Measurements from ENCODE around the gene MUC6. TPM values are rescaled to one million over a fixed set of nuclear protein-coding genes. Genes with fewer than 3 reads are reported as not detected.

MUC6 gene
- total RNA-seq, 1 experiment from 2014 or later, result not detected

GRCh38 chr11:1031121-1031899 is 5.2 kb downstream of the MUC6 start:
- no TSS peak for BruUV-seq (replicated peaks)
- Histone ChIP-seq H3K4me1 (ENCODE audit: insufficient read depth, low read length, poor library complexity, severe bottlenecking) (no peaks in the 10 kb centered on the region), H3K27me3 (replicated peaks; ENCODE audit: insufficient read depth, low read depth, low read length, poor library complexity) (no peaks in the 10 kb centered on the region), H3K27ac (ENCODE audit: low read depth, low read length, poor library complexity, severe bottlenecking) (no peak overlapping the region), H3K9me3 (ENCODE audit: low read depth, low read length, poor library complexity, severe bottlenecking) (no peaks in the 10 kb centered on the region), H3K36me3 (ENCODE audit: insufficient read depth, low read length, poor library complexity, severe bottlenecking) (no peaks in the 10 kb centered on the region), H3K4me3 (ENCODE audit: low read depth, low read length, poor library complexity, severe bottlenecking) (no peak overlapping the region)
- CTCF ChIA-PET, result no interaction called here
- TF ChIP-seq EZH2 (IDR thresholded peaks at IDR 0.05; ENCODE audit: borderline replicate concordance, low read depth, low read length, poor library complexity, severe bottlenecking) (no peak), CTCF (conservative IDR thresholded peaks at IDR 0.05; ENCODE audit: low read depth, low read length) (no peak)
- no peak for DNase-seq (ENCODE audit: low spot score)
- intact Hi-C loops (cut with micrococcal nuclease; ENCODE audit: unreplicated experiment), result no loop called here
- POLR2A ChIA-PET (ENCODE audit: low non-redundant PET), result no interaction called here

GRCh38 chr11:1030556-1030955 is 6.0 kb downstream of the MUC6 start:
- intact Hi-C loops (cut with micrococcal nuclease; ENCODE audit: unreplicated experiment), result no loop called here
- CTCF ChIA-PET, result no interaction called here
- Histone ChIP-seq H3K36me3 (ENCODE audit: insufficient read depth, low read length, poor library complexity, severe bottlenecking) (no peaks in the 10 kb centered on the region), H3K9me3 (ENCODE audit: low read depth, low read length, poor library complexity, severe bottlenecking) (no peaks in the 10 kb centered on the region), H3K27ac (ENCODE audit: low read depth, low read length, poor library complexity, severe bottlenecking) (no peak overlapping the region), H3K4me3 (ENCODE audit: low read depth, low read length, poor library complexity, severe bottlenecking) (no peak overlapping the region), H3K27me3 (replicated peaks; ENCODE audit: insufficient read depth, low read depth, low read length, poor library complexity) (no peaks in the 10 kb centered on the region), H3K4me1 (ENCODE audit: insufficient read depth, low read length, poor library complexity, severe bottlenecking) (no peaks in the 10 kb centered on the region)
- BruUV-seq (replicated peaks), result no TSS peak
- TF ChIP-seq CTCF (conservative IDR thresholded peaks at IDR 0.05; ENCODE audit: low read depth, low read length) (no peak), EZH2 (IDR thresholded peaks at IDR 0.05; ENCODE audit: borderline replicate concordance, low read depth, low read length, poor library complexity, severe bottlenecking) (no peak)
- POLR2A ChIA-PET (ENCODE audit: low non-redundant PET), result no interaction called here
- DNase-seq (ENCODE audit: low spot score), result no peak

GRCh38 chr11:1030086-1030485 is 6.4 kb downstream of the MUC6 start:
- no peak for DNase-seq (ENCODE audit: low spot score)
- H3K27ac ChIP-seq (ENCODE audit: low read depth, low read length, poor library complexity, severe bottlenecking), result no peak overlapping the region
- no peaks in the 10 kb centered on the region for H3K27me3 ChIP-seq (replicated peaks; ENCODE audit: insufficient read depth, low read depth, low read length, poor library complexity)
- intact Hi-C loops (cut with micrococcal nuclease; ENCODE audit: unreplicated experiment), result no loop called here
- ChIA-PET POLR2A (ENCODE audit: low non-redundant PET) (no interaction called here), CTCF (no interaction called here)
- no TSS peak for BruUV-seq (replicated peaks)
- no peak overlapping the region for H3K4me3 ChIP-seq (ENCODE audit: low read depth, low read length, poor library complexity, severe bottlenecking)
- no peaks in the 10 kb centered on the region for H3K4me1 ChIP-seq (ENCODE audit: insufficient read depth, low read length, poor library complexity, severe bottlenecking)
- TF ChIP-seq CTCF (conservative IDR thresholded peaks at IDR 0.05; ENCODE audit: low read depth, low read length) (no peak), EZH2 (IDR thresholded peaks at IDR 0.05; ENCODE audit: borderline replicate concordance, low read depth, low read length, poor library complexity, severe bottlenecking) (no peak)
- no peaks in the 10 kb centered on the region for H3K9me3 ChIP-seq (ENCODE audit: low read depth, low read length, poor library complexity, severe bottlenecking)
- H3K36me3 ChIP-seq (ENCODE audit: insufficient read depth, low read length, poor library complexity, severe bottlenecking), result no peaks in the 10 kb centered on the region
